ENCODE measurements around the gene CLNS1A.

The CLNS1A gene

DNA sequence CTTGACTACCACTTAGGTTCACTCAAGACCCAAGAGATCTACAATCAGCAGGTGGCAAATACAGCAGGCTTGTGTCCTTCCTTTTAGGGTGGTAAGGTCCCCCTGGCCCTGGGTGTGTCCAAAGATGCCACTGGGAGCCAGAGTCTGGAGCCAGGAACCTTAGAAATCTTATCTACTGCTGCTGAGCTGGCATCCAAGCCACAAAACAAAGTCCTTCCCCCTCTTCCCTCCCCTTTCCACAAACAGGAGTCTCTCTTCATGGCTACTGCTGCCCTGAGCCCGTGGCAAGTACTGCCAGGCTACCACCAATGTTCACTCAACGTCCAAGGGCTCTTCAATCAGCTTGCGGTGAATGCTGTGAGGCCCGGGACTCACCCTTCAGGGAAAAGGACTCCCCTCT, 69.3 kb downstream of the CLNS1A start:
- Histone ChIP-seq H2AFZ (no peak overlapping the region), H3K27ac (no peak overlapping the region), H3K4me1 (no peaks in the 10 kb centered on the region), H3K9ac (no peak overlapping the region), H3K36me3 (ENCODE audit: control insufficient read depth, insufficient read depth, low read length) (no peaks in the 10 kb centered on the region), H3K9me3 (ENCODE audit: control insufficient read depth, low read length) (no peaks in the 10 kb centered on the region), H3K4me3 (ENCODE audit: low read depth, low read length) (no peak overlapping the region), H3K79me2 (no peaks in the 10 kb centered on the region), H3K4me2 (ENCODE audit: low read length) (no peak overlapping the region), H3K27me3 (ENCODE audit: control insufficient read depth, insufficient read depth, low read length) (no peaks in the 10 kb centered on the region)
- TF ChIP-seq, protein P1, sequence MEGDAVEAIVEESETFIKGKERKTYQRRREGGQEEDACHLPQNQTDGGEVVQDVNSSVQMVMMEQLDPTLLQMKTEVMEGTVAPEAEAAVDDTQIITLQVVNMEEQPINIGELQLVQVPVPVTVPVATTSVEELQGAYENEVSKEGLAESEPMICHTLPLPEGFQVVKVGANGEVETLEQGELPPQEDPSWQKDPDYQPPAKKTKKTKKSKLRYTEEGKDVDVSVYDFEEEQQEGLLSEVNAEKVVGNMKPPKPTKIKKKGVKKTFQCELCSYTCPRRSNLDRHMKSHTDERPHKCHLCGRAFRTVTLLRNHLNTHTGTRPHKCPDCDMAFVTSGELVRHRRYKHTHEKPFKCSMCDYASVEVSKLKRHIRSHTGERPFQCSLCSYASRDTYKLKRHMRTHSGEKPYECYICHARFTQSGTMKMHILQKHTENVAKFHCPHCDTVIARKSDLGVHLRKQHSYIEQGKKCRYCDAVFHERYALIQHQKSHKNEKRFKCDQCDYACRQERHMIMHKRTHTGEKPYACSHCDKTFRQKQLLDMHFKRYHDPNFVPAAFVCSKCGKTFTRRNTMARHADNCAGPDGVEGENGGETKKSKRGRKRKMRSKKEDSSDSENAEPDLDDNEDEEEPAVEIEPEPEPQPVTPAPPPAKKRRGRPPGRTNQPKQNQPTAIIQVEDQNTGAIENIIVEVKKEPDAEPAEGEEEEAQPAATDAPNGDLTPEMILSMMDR (IDR thresholded peaks at IDR 0.05) = no peak
